HEK293T (cell line): ENCODE data around the gene DNM1L.

Experiments used
- CTCF ChIA-PET: fragments of 350-600 bp; formaldehyde crosslinking; extraction: SDS; loops from one replicate; lab custom pipeline; 2021; ENCODE audit warnings: antibody characterized with exemption, inconsistent platforms; lab: Yijun Ruan, JAX
- POLR2A ChIA-PET: fragments of 350-600 bp; formaldehyde crosslinking; extraction: SDS; loops from one replicate; lab custom pipeline; 2020; ENCODE audit warnings: antibody characterized with exemption, inconsistent platforms; lab: Yijun Ruan, JAX
- DNase-seq: peaks from one replicate; pipeline ENCODE4 v3.0.0; 2012; ENCODE audit warnings: mixed read lengths; ENCODE audit errors: extremely low spot score
- ARNT ChIP-seq: fragments of 450-650 bp; IDR thresholded peaks from 2 replicates; pipeline ENCODE4 v1.6.1; 2017; ENCODE audit warnings: mild to moderate bottlenecking
- BHLHE40 ChIP-seq: fragments of 450-650 bp; IDR thresholded peaks from 2 replicates; pipeline ENCODE4 v1.6.1; 2016; ENCODE audit warnings: mild to moderate bottlenecking, moderate library complexity, borderline replicate concordance
- CTBP1 ChIP-seq: fragments of 450-650 bp; IDR thresholded peaks from 2 replicates; pipeline ENCODE4 v1.6.1; 2016; ENCODE audit warnings: borderline replicate concordance
- ELF4 ChIP-seq: fragments of 450-650 bp; IDR thresholded peaks from 2 replicates; pipeline ENCODE4 v1.6.1; 2017; ENCODE audit warnings: antibody characterized with exemption
- FOXA1 ChIP-seq: fragments of 450-650 bp; IDR thresholded peaks from 2 replicates; pipeline ENCODE4 v1.6.1; 2016; ENCODE audit warnings: mild to moderate bottlenecking
- FOXK2 ChIP-seq: fragments of 450-650 bp; IDR thresholded peaks from 2 replicates; pipeline ENCODE4 v1.6.1; 2016; ENCODE audit warnings: mild to moderate bottlenecking
- FOXM1 ChIP-seq: fragments of 450-650 bp; IDR thresholded peaks from 2 replicates; pipeline ENCODE4 v1.6.1; 2017; ENCODE audit warnings: mild to moderate bottlenecking, borderline replicate concordance
- HDGF ChIP-seq: fragments of 450-650 bp; IDR thresholded peaks from 2 replicates; pipeline ENCODE4 v1.6.1; 2017; ENCODE audit warnings: antibody characterized with exemption, borderline replicate concordance
- L3MBTL2 ChIP-seq: fragments of 450-650 bp; conservative IDR thresholded peaks from 2 replicates; pipeline ENCODE4 v1.6.1; 2016; ENCODE audit warnings: mild to moderate bottlenecking
- LEF1 ChIP-seq: fragments of 450-650 bp; IDR thresholded peaks from 2 replicates; pipeline ENCODE4 v1.6.1; 2017; ENCODE audit warnings: mild to moderate bottlenecking, borderline replicate concordance
- NFRKB ChIP-seq: fragments of 450-650 bp; IDR thresholded peaks from 2 replicates; pipeline ENCODE4 v1.6.1; 2016; ENCODE audit warnings: mild to moderate bottlenecking, moderate library complexity
- SP1 ChIP-seq: fragments of 450-650 bp; IDR thresholded peaks from 2 replicates; pipeline ENCODE4 v1.6.1; 2017
- SUZ12 ChIP-seq: fragments of 450-650 bp; IDR thresholded peaks from 2 replicates; pipeline ENCODE4 v1.6.1; 2016; ENCODE audit warnings: mild to moderate bottlenecking
- TARDBP ChIP-seq: fragments of 450-650 bp; IDR thresholded peaks from 2 replicates; pipeline ENCODE4 v1.6.1; 2016
- ZNF384 ChIP-seq: fragments of 450-650 bp; IDR thresholded peaks from 2 replicates; pipeline ENCODE4 v1.6.1; 2016
- TF ChIP-seq, protein P1 (sequence below): fragments of 450-650 bp; IDR thresholded peaks from 2 replicates; pipeline ENCODE4 v1.6.1; 2016

The DNM1L gene

GRCh38 chr12:32669584-32669983 is 9.5 kb upstream of the DNM1L start:
- DNase-seq: no peak
- TF ChIP-seq ZNF384 (no peak), ARNT (no peak), HDGF (no peak), SUZ12 (no peak), BHLHE40 (no peak), FOXA1 (no peak), FOXM1 (no peak)
- ChIA-PET CTCF (no interaction called here), POLR2A (no interaction called here)

DNA sequence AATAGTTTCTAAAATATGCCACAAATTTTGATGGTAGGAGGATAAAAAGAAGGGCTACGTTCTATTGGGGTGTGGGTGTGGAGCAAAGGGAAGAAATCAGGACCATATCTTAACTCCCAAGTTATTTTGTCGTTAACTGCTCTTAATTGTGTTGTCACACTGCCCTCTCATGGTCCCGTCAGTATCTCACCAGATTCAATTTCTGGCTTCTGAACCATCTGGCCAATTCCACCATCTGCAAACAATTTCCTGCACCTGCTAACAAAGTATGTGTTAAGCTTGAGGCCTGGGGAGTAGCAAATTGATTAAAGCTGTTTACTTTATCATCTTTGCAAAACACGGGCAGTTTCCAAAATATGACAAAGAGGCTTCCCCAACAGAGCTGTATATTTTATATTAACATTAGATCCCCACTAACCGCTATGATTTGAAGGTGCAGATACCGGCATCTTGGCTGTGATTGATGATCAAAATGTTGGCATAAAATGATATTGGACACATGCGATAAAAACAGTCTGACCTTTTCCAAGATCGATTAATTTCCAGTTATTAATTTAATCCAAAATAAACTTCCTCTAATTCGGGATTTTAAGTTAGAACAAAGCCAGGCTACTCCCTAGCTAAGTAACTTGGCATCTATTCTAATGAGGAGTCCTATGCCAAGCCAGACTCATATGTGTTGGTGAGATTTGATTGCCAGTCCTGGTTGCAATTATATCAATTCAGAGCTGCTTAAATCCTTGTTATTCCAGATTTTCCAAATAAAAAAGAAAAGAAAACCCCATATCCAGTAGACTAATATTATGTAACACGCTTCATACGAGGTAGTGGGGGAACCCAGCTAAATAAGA is 6.9 kb upstream of the DNM1L start:
- DNase-seq: peak; percentile 54
- ChIA-PET POLR2A (no interaction called here), CTCF (interaction anchor here (0.5 to 1.6 kb wide), 10 partner anchors 9 to 782 kb away, joined by 3 to 6 read pairs (median 3); no protein-coding TSS in a partner anchor)
- no peak for TF ChIP-seq BHLHE40
- no peak for TF ChIP-seq SUZ12
- TF ChIP-seq TARDBP: no peak
- TF ChIP-seq FOXA1: no peak
- no peak for TF ChIP-seq ELF4
- no peak for TF ChIP-seq ARNT
- no peak for TF ChIP-seq SP1

DNA sequence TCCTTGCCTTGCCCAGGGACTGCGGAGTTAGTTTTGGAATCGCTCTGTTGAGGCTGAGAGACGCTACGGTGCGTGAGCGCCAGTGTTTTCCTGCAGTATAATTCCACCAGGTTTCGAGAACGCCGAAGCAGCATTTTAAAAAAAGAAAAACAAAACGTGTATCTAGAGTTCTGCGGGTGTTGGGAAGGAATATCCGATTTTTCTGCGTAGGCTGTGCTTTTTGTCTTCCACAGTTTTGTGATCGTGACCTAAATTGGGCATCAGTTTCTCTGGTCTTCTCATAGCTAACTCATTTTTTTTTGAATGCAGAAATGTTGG is 778 bp downstream of the DNM1L start:
- ChIA-PET CTCF (no interaction called here), POLR2A (interaction anchor here (1.0 to 1.3 kb wide), 2 partner anchors 18 to 75 kb away, joined by 3 to 6 read pairs; no protein-coding TSS in a partner anchor)
- no peak for DNase-seq
- no peak for TF ChIP-seq ZNF384
- TF ChIP-seq, protein P1, sequence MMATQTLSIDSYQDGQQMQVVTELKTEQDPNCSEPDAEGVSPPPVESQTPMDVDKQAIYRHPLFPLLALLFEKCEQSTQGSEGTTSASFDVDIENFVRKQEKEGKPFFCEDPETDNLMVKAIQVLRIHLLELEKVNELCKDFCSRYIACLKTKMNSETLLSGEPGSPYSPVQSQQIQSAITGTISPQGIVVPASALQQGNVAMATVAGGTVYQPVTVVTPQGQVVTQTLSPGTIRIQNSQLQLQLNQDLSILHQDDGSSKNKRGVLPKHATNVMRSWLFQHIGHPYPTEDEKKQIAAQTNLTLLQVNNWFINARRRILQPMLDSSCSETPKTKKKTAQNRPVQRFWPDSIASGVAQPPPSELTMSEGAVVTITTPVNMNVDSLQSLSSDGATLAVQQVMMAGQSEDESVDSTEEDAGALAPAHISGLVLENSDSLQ: no peak
- no peak for TF ChIP-seq ARNT
- no peak for TF ChIP-seq CTBP1
- TF ChIP-seq HDGF: no peak
- no peak for TF ChIP-seq TARDBP
- TF ChIP-seq BHLHE40: no peak
- no peak for TF ChIP-seq FOXK2
- TF ChIP-seq ELF4: no peak
- no peak for TF ChIP-seq FOXA1
- TF ChIP-seq NFRKB: no peak
- no peak for TF ChIP-seq LEF1
- TF ChIP-seq SP1: no peak
- TF ChIP-seq L3MBTL2: no peak
- TF ChIP-seq SUZ12: no peak
- TF ChIP-seq FOXM1: no peak

DNA sequence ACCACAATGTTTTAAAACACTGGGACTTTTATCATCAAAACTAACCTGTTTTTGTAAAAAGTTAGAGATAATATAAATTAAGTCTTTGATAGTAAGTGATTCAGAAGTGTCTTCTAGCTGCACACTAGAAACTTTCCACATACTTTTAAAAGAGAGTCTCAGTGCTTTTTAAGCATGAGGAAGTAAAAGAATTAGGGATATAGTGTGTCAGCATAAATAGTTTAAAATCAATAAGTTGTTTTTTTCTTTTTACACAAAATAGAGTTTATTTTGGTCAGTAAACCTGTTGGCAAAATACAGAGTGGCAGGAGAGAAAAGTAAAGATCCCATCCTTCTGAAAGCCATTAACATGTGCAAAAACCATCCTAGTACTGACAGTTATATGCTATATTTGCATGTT is 1.7 kb downstream of the DNM1L start:
- POLR2A ChIA-PET: interaction anchor here (1.3 kb wide), 1 partner anchor 74 kb away, joined by 3 read pairs; no protein-coding TSS in a partner anchor
- CTCF ChIA-PET: no interaction called here
- TF ChIP-seq LEF1: no peak
- TF ChIP-seq L3MBTL2: no peak
- TF ChIP-seq, protein P1: no peak
- TF ChIP-seq FOXK2: no peak
- TF ChIP-seq TARDBP: no peak
- no peak for TF ChIP-seq FOXA1
- TF ChIP-seq SP1: no peak
- no peak for TF ChIP-seq ARNT
- TF ChIP-seq NFRKB: no peak
- no peak for TF ChIP-seq FOXM1
- no peak for TF ChIP-seq HDGF
- no peak for TF ChIP-seq ZNF384
- no peak for TF ChIP-seq SUZ12
- TF ChIP-seq CTBP1: no peak
- no peak for TF ChIP-seq ELF4
- no peak for DNase-seq

DNA sequence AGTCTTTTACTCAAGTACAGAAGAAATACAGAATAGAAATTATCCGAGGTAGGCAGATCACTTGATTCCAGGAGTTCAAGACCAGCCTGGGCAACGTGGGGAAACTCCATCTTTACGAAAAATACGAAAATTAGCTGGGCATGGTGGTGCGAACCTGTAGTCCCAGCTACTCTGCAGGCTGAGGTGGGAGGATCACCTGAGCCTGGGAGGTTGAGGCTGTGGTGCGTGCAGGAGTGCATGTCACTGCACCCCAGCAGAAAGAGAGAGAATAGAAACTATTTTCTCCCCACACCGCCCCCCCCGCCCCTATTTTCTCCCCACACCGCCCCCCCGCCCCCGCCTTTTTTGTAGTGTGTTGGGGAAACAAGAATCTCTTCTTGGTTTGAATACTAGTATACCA is 2.2 kb downstream of the DNM1L start:
- POLR2A ChIA-PET: interaction anchor here (1.3 kb wide), 1 partner anchor 74 kb away, joined by 3 read pairs; no protein-coding TSS in a partner anchor
- TF ChIP-seq ELF4 (no peak), HDGF (no peak), SP1 (no peak), SUZ12 (no peak), ARNT (no peak), L3MBTL2 (no peak), LEF1 (no peak), BHLHE40 (no peak), FOXA1 (no peak), NFRKB (no peak), ZNF384 (no peak), CTBP1 (no peak), FOXM1 (no peak), TARDBP (no peak), FOXK2 (no peak)
- TF ChIP-seq, protein P1: no peak
- CTCF ChIA-PET: no interaction called here
- DNase-seq: no peak

DNA sequence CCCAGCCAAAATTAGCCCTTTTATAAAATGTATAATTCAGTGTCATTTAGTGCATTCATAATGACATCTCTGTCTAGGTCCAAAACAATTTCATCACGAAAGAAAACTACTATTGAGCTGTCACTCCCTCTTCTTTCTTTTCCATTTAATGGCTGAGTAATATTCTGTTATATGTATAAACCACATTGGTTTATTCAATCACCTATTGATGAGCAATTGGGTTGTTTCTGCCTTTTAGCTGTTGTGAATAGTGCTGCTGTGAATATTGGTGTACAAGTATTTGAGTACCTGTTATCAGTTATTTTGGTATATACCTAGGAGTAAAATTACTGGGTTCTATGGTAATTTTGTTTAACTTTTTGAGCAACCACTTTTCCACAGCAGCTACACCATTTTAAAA is 7.2 kb downstream of the DNM1L start:
- ChIA-PET POLR2A (no interaction called here), CTCF (no interaction called here)

More for the DNA sequence above, 7.2 kb downstream of the DNM1L start:
- DNase-seq: no peak
- TF ChIP-seq ARNT (no peak), NFRKB (no peak), LEF1 (no peak), HDGF (no peak), FOXK2 (no peak), SP1 (no peak), BHLHE40 (no peak), L3MBTL2 (no peak), TARDBP (no peak), CTBP1 (no peak), ZNF384 (no peak), FOXM1 (no peak), ELF4 (no peak), SUZ12 (no peak)
- TF ChIP-seq, protein P1: no peak
